ENCODE measurements around the gene PPP1R26.

PPP1R26 gene

GRCh38 chr9:135471791-135472640 lies 7.6 kb upstream of the PPP1R26 start:
- TF ChIP-seq, protein P1, sequence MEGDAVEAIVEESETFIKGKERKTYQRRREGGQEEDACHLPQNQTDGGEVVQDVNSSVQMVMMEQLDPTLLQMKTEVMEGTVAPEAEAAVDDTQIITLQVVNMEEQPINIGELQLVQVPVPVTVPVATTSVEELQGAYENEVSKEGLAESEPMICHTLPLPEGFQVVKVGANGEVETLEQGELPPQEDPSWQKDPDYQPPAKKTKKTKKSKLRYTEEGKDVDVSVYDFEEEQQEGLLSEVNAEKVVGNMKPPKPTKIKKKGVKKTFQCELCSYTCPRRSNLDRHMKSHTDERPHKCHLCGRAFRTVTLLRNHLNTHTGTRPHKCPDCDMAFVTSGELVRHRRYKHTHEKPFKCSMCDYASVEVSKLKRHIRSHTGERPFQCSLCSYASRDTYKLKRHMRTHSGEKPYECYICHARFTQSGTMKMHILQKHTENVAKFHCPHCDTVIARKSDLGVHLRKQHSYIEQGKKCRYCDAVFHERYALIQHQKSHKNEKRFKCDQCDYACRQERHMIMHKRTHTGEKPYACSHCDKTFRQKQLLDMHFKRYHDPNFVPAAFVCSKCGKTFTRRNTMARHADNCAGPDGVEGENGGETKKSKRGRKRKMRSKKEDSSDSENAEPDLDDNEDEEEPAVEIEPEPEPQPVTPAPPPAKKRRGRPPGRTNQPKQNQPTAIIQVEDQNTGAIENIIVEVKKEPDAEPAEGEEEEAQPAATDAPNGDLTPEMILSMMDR (IDR thresholded peaks at IDR 0.05; ENCODE audit: control insufficient read depth, insufficient read depth, low read depth, low read length, missing control alignments), result no peak
- no peak overlapping the region for H3K4me3 ChIP-seq (ENCODE audit: control insufficient read depth, low read depth, low read length)
- DNase-seq (ENCODE audit: low read depth), result no peak

DNA sequence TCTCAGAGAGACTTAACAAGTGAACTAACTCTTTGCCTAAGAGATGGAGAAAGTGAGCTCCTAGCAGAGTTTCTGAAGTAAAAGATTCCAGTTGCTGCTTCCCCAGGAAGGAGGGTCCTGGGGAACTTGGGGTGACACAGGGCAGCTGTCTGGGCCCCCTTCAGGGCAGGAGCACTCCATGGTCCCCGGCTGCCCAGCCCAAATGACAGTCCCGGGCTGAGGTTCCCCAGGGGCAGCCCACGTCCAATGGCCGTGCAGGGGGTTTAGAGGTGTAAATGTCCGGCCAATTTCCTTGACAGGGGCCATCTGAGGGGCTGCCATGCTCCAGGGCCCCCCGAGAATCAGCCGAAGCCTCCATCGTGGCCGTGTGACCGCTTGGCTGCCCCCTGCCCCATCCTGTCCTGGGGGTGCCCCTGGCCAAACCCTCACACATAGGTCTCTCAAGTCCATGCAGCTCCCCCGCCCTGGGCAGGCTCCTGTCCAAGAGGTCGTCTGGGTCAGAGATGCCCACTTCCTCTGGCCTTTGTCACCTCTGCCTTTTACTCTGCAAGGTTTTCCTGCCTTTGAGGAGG lies 5.5 kb upstream of the PPP1R26 start:
- DNase-seq (ENCODE audit: low read depth), result no peak
- no peak overlapping the region for H3K4me3 ChIP-seq (ENCODE audit: control insufficient read depth, low read depth, low read length)
- TF ChIP-seq, protein P1 (IDR thresholded peaks at IDR 0.05; ENCODE audit: control insufficient read depth, insufficient read depth, low read depth, low read length, missing control alignments), result no peak

DNA sequence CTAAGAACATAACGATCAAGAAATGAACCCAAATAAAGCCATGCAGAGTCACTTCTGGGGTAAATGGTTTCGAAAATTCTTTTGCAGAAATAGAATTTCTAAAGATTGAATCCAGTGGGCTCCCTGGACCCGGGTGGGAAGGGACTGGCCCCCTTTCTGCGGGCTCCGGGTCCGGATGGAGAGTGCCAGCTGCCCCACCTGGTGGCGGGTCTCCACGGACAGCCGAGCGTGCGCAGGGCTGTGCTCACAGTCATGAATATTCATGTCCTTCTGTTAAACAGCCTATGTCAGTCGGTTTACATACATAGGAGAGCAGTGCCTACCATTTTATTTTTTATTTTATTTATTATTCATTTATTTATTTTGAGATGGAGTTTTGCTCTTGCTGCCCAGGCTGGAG lies 4.7 kb upstream of the PPP1R26 start:
- no peak overlapping the region for H3K4me3 ChIP-seq (ENCODE audit: control insufficient read depth, low read depth, low read length)
- no peak for DNase-seq (ENCODE audit: low read depth)
- TF ChIP-seq, protein P1 (IDR thresholded peaks at IDR 0.05; ENCODE audit: control insufficient read depth, insufficient read depth, low read depth, low read length, missing control alignments), result peak; percentile 30

- peak; percentile 40 for DNase-seq (ENCODE audit: low read depth)
- no peak overlapping the region for H3K4me3 ChIP-seq (ENCODE audit: control insufficient read depth, low read depth, low read length)
- TF ChIP-seq, protein P1 (IDR thresholded peaks at IDR 0.05; ENCODE audit: control insufficient read depth, insufficient read depth, low read depth, low read length, missing control alignments), result no peak
Measured at GRCh38 chr9:135476561-135477355, 2.8 kb upstream of the PPP1R26 start.

DNA sequence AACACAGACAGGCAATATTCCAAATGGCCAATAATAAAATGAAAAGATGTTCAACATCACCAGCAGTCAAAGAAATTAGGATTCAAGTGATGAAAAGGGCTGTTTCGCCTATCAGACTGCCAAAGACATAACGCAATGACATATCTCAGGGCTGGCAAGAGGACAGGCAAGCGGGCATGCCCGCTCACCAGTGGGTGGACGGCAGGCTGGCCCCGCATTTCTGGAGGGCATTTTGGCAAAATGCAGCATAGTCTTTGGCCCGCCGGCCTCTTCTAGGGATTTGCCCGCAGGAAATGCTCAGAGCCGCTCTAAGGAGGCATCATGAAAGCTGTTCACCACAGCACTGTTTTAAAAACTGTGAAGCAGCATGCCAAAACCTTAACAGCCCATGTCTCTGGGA lies 1.4 kb upstream of the PPP1R26 start:
- no peak overlapping the region for H3K4me3 ChIP-seq (ENCODE audit: control insufficient read depth, low read depth, low read length)
- TF ChIP-seq, protein P1 (IDR thresholded peaks at IDR 0.05; ENCODE audit: control insufficient read depth, insufficient read depth, low read depth, low read length, missing control alignments), result no peak
- DNase-seq (ENCODE audit: low read depth), result no peak

- TF ChIP-seq, protein P1 (IDR thresholded peaks at IDR 0.05; ENCODE audit: control insufficient read depth, insufficient read depth, low read depth, low read length, missing control alignments), result peak; percentile 23
- H3K4me3 ChIP-seq (ENCODE audit: control insufficient read depth, low read depth, low read length), result peak overlapping the region; percentile 38
- DNase-seq (ENCODE audit: low read depth), result no peak
Measured at GRCh38 chr9:135478829-135479468, 633 bp upstream of the PPP1R26 start.

Measured in AG09309 (cell line).